Measurements from ENCODE around the gene COL4A2.
A peak's percentile ranks its signal among the peaks of the same experiment; 100 is the strongest.

The COL4A2 gene

DNA sequence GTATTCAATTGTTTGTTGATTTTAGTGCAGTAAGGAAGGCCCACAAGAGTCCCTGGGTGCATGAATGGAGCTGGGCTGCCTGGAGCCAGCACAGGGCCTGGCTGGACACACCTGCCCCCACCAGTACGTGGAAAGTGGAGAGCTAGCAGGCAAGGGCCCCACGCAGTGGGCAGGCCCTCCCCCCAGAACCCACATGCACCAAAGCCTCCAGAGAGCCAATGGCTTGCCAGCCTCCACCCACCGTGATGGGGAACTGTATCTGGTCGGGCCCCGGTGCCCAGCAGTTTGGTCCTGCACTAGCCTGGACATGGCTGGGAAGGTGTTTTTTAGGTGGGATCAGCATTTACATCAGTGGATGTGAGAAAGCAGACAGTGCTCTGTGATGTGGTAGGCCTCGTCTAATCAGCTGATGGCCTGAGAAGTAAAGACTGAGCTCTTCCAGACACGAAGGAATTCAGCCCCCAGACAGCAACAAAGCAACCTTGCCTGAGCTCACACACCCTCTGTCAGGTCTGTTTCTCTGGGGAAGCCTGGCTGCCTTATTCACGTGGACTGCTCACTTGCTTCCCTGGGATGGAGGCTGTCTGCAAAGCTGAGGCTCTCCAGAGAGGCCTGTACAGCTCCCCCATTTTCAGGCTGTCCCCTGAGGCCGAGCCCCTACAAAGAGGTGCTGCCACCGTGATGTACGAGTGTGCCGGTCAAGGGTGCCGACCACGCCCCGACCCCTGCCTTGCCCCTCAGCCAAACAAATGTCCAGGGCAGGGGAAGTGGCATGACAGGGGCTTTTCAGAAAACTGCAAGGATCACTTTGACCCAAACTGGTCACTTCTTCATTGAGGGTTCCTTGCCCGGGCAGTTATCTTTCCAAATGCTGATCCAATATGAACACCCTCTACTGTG, 226.9 kb downstream of the COL4A2 start:
- no peak overlapping the region for H3K14ac ChIP-seq (ENCODE audit: low read length)
- H2BK5ac ChIP-seq (ENCODE audit: low read length), result no peak overlapping the region
- H3K4ac ChIP-seq (ENCODE audit: low read length), result no peak overlapping the region
- H3K27me3 ChIP-seq (ENCODE audit: control insufficient read depth in 3 of 3, insufficient read depth in 3 of 3, low read depth in 1 of 3, low read length in 3 of 3), result no peaks in the 10 kb centered on the region
- no peak overlapping the region for H3K18ac ChIP-seq (ENCODE audit: low read length)
- DNase-seq (ENCODE audit: low spot score), result no peak
- H2AFZ ChIP-seq (ENCODE audit: low read length), result no peak overlapping the region
- no peaks in the 10 kb centered on the region for H3K36me3 ChIP-seq (replicated peaks in 1 of 2; ENCODE audit: control insufficient read depth in 2 of 2, insufficient read depth in 2 of 2, low read length in 2 of 2)
- H2BK120ac ChIP-seq (ENCODE audit: low read depth, low read length), result no peak overlapping the region
- H3K4me1 ChIP-seq (ENCODE audit: control insufficient read depth in 2 of 2, insufficient read depth in 1 of 2, low read depth in 1 of 2, low read length in 2 of 2), result peaks cover 2 to 3% of the 10 kb centered on the region in 2 donors
- H2BK12ac ChIP-seq (ENCODE audit: low read length), result no peak overlapping the region
- no peak overlapping the region for H4K91ac ChIP-seq (ENCODE audit: low read depth, low read length, poor library complexity)
- H3K4me2 ChIP-seq (ENCODE audit: insufficient read depth, low read length, poor library complexity, severe bottlenecking), result no peak overlapping the region
- peaks cover 0 to 13% of the 10 kb centered on the region in 2 donors for H3K9me3 ChIP-seq (replicated peaks in 1 of 2; ENCODE audit: control insufficient read depth in 2 of 2, insufficient read depth in 1 of 2, low read depth in 1 of 2, low read length in 2 of 2)
- no peak overlapping the region for H3K27ac ChIP-seq (replicated peaks; ENCODE audit: low read length)
- H2BK15ac ChIP-seq (ENCODE audit: low read length), result no peak overlapping the region
- no peak overlapping the region for H3K23ac ChIP-seq (ENCODE audit: low read depth, low read length, poor library complexity)
- H3K9ac ChIP-seq (ENCODE audit: low read depth, low read length, poor library complexity), result no peak overlapping the region
- WGBS, 2 donors (ENCODE audit: extremely low coverage in 2 of 2, insufficient read length in 2 of 2, insufficient replicate concordance in 1 of 2), result no CpG with 5 or more reads among the region's 16 CpGs
- H3K79me1 ChIP-seq (ENCODE audit: low read depth, low read length), result no peaks in the 10 kb centered on the region
- peak overlapping the region; percentile 66 for H2AK5ac ChIP-seq (ENCODE audit: low read depth, low read length)
- no peak overlapping the region for H4K8ac ChIP-seq (ENCODE audit: low read depth, low read length)
- no peak overlapping the region for H3K4me3 ChIP-seq (ENCODE audit: low read length in 2 of 2)

DNA sequence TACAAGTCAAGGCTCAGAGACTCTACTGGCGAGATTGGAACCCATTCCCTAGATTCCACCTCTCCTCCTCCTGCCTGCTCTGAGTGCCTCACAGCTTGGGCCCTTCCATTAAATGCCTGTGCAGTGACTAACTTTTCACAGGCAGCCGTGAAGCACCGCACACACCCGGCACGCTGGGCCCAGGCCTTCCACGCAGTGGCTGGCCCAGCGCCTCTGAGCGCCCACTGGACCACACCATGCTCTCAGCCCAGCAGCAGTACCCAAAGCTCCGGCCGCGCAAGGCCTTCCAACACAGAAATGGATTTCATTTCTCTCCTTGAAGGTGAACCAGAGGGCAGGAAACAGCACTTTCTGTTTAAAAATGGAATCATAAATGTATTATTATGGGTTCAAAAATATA, 228.4 kb downstream of the COL4A2 start:
- no peak overlapping the region for H3K14ac ChIP-seq (ENCODE audit: low read length)
- H3K27ac ChIP-seq (replicated peaks; ENCODE audit: low read length), result no peak overlapping the region
- H3K79me1 ChIP-seq (ENCODE audit: low read depth, low read length), result no peaks in the 10 kb centered on the region
- H2BK12ac ChIP-seq (ENCODE audit: low read length), result no peak overlapping the region
- H2BK5ac ChIP-seq (ENCODE audit: low read length), result no peak overlapping the region
- H2BK120ac ChIP-seq (ENCODE audit: low read depth, low read length), result no peak overlapping the region
- peaks cover 0 to 2% of the 10 kb centered on the region in 2 donors for H3K4me1 ChIP-seq (ENCODE audit: control insufficient read depth in 2 of 2, insufficient read depth in 1 of 2, low read depth in 1 of 2, low read length in 2 of 2)
- no peak overlapping the region for H4K91ac ChIP-seq (ENCODE audit: low read depth, low read length, poor library complexity)
- H3K23ac ChIP-seq (ENCODE audit: low read depth, low read length, poor library complexity), result no peak overlapping the region
- H3K4me3 ChIP-seq (ENCODE audit: low read length in 2 of 2), result no peak overlapping the region
- no CpG with 5 or more reads among the region's 11 CpGs for WGBS, 2 donors (ENCODE audit: extremely low coverage in 2 of 2, insufficient read length in 2 of 2, insufficient replicate concordance in 1 of 2)
- no peak overlapping the region for H2AFZ ChIP-seq (ENCODE audit: low read length)
- H2AK5ac ChIP-seq (ENCODE audit: low read depth, low read length), result no peak overlapping the region
- H3K4ac ChIP-seq (ENCODE audit: low read length), result no peak overlapping the region
- peaks cover 0 to 9% of the 10 kb centered on the region in 2 donors for H3K9me3 ChIP-seq (replicated peaks in 1 of 2; ENCODE audit: control insufficient read depth in 2 of 2, insufficient read depth in 1 of 2, low read depth in 1 of 2, low read length in 2 of 2)
- no peak overlapping the region for H3K4me2 ChIP-seq (ENCODE audit: insufficient read depth, low read length, poor library complexity, severe bottlenecking)
- no peak for DNase-seq (ENCODE audit: low spot score)
- no peaks in the 10 kb centered on the region for H3K27me3 ChIP-seq (ENCODE audit: control insufficient read depth in 3 of 3, insufficient read depth in 3 of 3, low read depth in 1 of 3, low read length in 3 of 3)
- no peak overlapping the region for H2BK15ac ChIP-seq (ENCODE audit: low read length)
- no peak overlapping the region for H3K18ac ChIP-seq (ENCODE audit: low read length)
- H4K8ac ChIP-seq (ENCODE audit: low read depth, low read length), result no peak overlapping the region
- H3K9ac ChIP-seq (ENCODE audit: low read depth, low read length, poor library complexity), result no peak overlapping the region
- H3K36me3 ChIP-seq (replicated peaks in 1 of 2; ENCODE audit: control insufficient read depth in 2 of 2, insufficient read depth in 2 of 2, low read length in 2 of 2), result no peaks in the 10 kb centered on the region

GRCh38 chr13:110536006-110536693, 229.1 kb downstream of the COL4A2 start:
- no peak overlapping the region for H3K4ac ChIP-seq (ENCODE audit: low read length)
- no peak overlapping the region for H3K27ac ChIP-seq (replicated peaks; ENCODE audit: low read length)
- H3K23ac ChIP-seq (ENCODE audit: low read depth, low read length, poor library complexity), result peak overlapping the region; percentile 25
- no peak overlapping the region for H2AFZ ChIP-seq (ENCODE audit: low read length)
- no CpG with 5 or more reads among the region's 18 CpGs for WGBS, 2 donors (ENCODE audit: extremely low coverage in 2 of 2, insufficient read length in 2 of 2, insufficient replicate concordance in 1 of 2)
- no peak for DNase-seq (ENCODE audit: low spot score)
- H3K4me3 ChIP-seq (ENCODE audit: low read length in 2 of 2), result peak overlapping the region in 1 of 2 donors; percentile 6
- H3K4me1 ChIP-seq (ENCODE audit: control insufficient read depth in 2 of 2, insufficient read depth in 1 of 2, low read depth in 1 of 2, low read length in 2 of 2), result peaks cover 0 to 6% of the 10 kb centered on the region in 2 donors
- H2AK5ac ChIP-seq (ENCODE audit: low read depth, low read length), result peak overlapping the region; percentile 42
- no peak overlapping the region for H2BK12ac ChIP-seq (ENCODE audit: low read length)
- H3K18ac ChIP-seq (ENCODE audit: low read length), result no peak overlapping the region
- no peak overlapping the region for H3K4me2 ChIP-seq (ENCODE audit: insufficient read depth, low read length, poor library complexity, severe bottlenecking)
- no peak overlapping the region for H3K9ac ChIP-seq (ENCODE audit: low read depth, low read length, poor library complexity)
- no peaks in the 10 kb centered on the region for H3K36me3 ChIP-seq (replicated peaks in 1 of 2; ENCODE audit: control insufficient read depth in 2 of 2, insufficient read depth in 2 of 2, low read length in 2 of 2)
- peak overlapping the region; percentile 19 for H2BK120ac ChIP-seq (ENCODE audit: low read depth, low read length)
- H3K27me3 ChIP-seq (ENCODE audit: control insufficient read depth in 3 of 3, insufficient read depth in 3 of 3, low read depth in 1 of 3, low read length in 3 of 3), result no peaks in the 10 kb centered on the region
- no peak overlapping the region for H4K8ac ChIP-seq (ENCODE audit: low read depth, low read length)
- H3K9me3 ChIP-seq (replicated peaks in 1 of 2; ENCODE audit: control insufficient read depth in 2 of 2, insufficient read depth in 1 of 2, low read depth in 1 of 2, low read length in 2 of 2), result peaks cover 0 to 4% of the 10 kb centered on the region in 2 donors
- no peak overlapping the region for H2BK5ac ChIP-seq (ENCODE audit: low read length)
- H4K91ac ChIP-seq (ENCODE audit: low read depth, low read length, poor library complexity), result no peak overlapping the region
- no peak overlapping the region for H2BK15ac ChIP-seq (ENCODE audit: low read length)
- no peaks in the 10 kb centered on the region for H3K79me1 ChIP-seq (ENCODE audit: low read depth, low read length)
- H3K14ac ChIP-seq (ENCODE audit: low read length), result peak overlapping the region; percentile 31

- Histone ChIP-seq H3K9ac (ENCODE audit: low read depth, low read length, poor library complexity) (no peak overlapping the region), H2BK12ac (ENCODE audit: low read length) (no peak overlapping the region), H3K27me3 (ENCODE audit: control insufficient read depth in 3 of 3, insufficient read depth in 3 of 3, low read depth in 1 of 3, low read length in 3 of 3) (no peaks in the 10 kb centered on the region), H2AFZ (ENCODE audit: low read length) (no peak overlapping the region), H2BK120ac (ENCODE audit: low read depth, low read length) (no peak overlapping the region), H3K36me3 (replicated peaks in 1 of 2; ENCODE audit: control insufficient read depth in 2 of 2, insufficient read depth in 2 of 2, low read length in 2 of 2) (no peaks in the 10 kb centered on the region), H3K18ac (ENCODE audit: low read length) (no peak overlapping the region), H3K4me3 (ENCODE audit: low read length in 2 of 2) (no peak overlapping the region), H3K23ac (ENCODE audit: low read depth, low read length, poor library complexity) (no peak overlapping the region), H3K4me1 (ENCODE audit: control insufficient read depth in 2 of 2, insufficient read depth in 1 of 2, low read depth in 1 of 2, low read length in 2 of 2) (peaks cover 0 to 10% of the 10 kb centered on the region in 2 donors), H3K79me1 (ENCODE audit: low read depth, low read length) (no peaks in the 10 kb centered on the region), H2BK5ac (ENCODE audit: low read length) (no peak overlapping the region), H2BK15ac (ENCODE audit: low read length) (no peak overlapping the region), H3K4me2 (ENCODE audit: insufficient read depth, low read length, poor library complexity, severe bottlenecking) (no peak overlapping the region), H3K4ac (ENCODE audit: low read length) (no peak overlapping the region), H3K9me3 (replicated peaks in 1 of 2; ENCODE audit: control insufficient read depth in 2 of 2, insufficient read depth in 1 of 2, low read depth in 1 of 2, low read length in 2 of 2) (no peaks in the 10 kb centered on the region), H4K8ac (ENCODE audit: low read depth, low read length) (no peak overlapping the region), H4K91ac (ENCODE audit: low read depth, low read length, poor library complexity) (no peak overlapping the region), H2AK5ac (ENCODE audit: low read depth, low read length) (no peak overlapping the region), H3K14ac (ENCODE audit: low read length) (no peak overlapping the region), H3K27ac (replicated peaks; ENCODE audit: low read length) (no peak overlapping the region)
- no peak for DNase-seq (ENCODE audit: low spot score)
- WGBS, 2 donors (ENCODE audit: extremely low coverage in 2 of 2, insufficient read length in 2 of 2, insufficient replicate concordance in 1 of 2), result no CpG with 5 or more reads among the region's 5 CpGs
Measured at GRCh38 chr13:110538632-110539031, 231.5 kb downstream of the COL4A2 start.
